Adrenal gland (tissue), 12 donors: ENCODE results near the gene NQO2. TPM values are rescaled to one million over a fixed set of nuclear protein-coding genes. Genes with fewer than 3 reads are reported as not detected.
"Not testable (repeated sequence)": the region's sequence is repeated elsewhere in the genome, so short reads cannot be mapped to it uniquely, and the experiment has no call there.

Source experiments
- DNase-seq, 7 donors: peaks; one replicate each; pipeline ENCODE4 v3.0.0-alpha.2; 2019 to 2020
- H3K27ac ChIP-seq, 5 donors: fragments of 200-600 bp; sonication (generic) in 4 of 5; 1 replicate in 3 of 5; 2 replicates in 2 of 5; pipeline versions ENCODE4 v1.5.1 to v1.8.0; 2016 to 2020; ENCODE audit warnings: mild to moderate bottlenecking in 1 of 5
- H3K27me3 ChIP-seq: fragments of 200-600 bp; 2 replicates; pipeline ENCODE4 v1.8.0; 2021
- H3K36me3 ChIP-seq, 2 donors: fragments of 200-600 bp; replicated peaks in 1 of 2; 1 replicate in 1 of 2; 2 replicates in 1 of 2; pipeline versions ENCODE4 v1.5.1 to v1.8.0; 2018 to 2022
- H3K4me1 ChIP-seq, 2 donors: fragments of 200-600 bp; replicated peaks in 1 of 2; 1 replicate in 1 of 2; 2 replicates in 1 of 2; pipeline versions ENCODE4 v1.5.1 to v1.8.0; 2018 to 2021
- H3K4me3 ChIP-seq, 4 donors: fragments of 200-600 bp; sonication (generic) in 3 of 4; one replicate each; pipeline ENCODE4 v1.5.1; 2016 to 2018
- H3K9me3 ChIP-seq, 3 donors: fragments of 200-600 bp; sonication (generic) in 1 of 3; replicated peaks in 1 of 3; 1 replicate in 2 of 3; 2 replicates in 1 of 3; pipeline versions ENCODE4 v1.5.1 to v1.8.0; 2016 to 2021
- CTCF ChIP-seq, 6 experiments: fragments of 450-650 bp in 4 of 6; fragments of 200-600 bp in 2 of 6; sonication (generic) in 1 of 6; IDR thresholded peaks; 1 replicate in 5 of 6; 2 replicates in 1 of 6; pipeline versions ENCODE4 v1.5.1 to v1.8.0; 2016 to 2021; ENCODE audit warnings: antibody characterized with exemption in 6 of 6, mild to moderate bottlenecking in 2 of 6, moderate library complexity in 1 of 6
- POLR2A ChIP-seq, 2 donors: fragments of 450-650 bp; IDR thresholded peaks; one replicate each; pipeline ENCODE4 v1.6.1; 2017; ENCODE audit warnings: antibody characterized with exemption in 2 of 2, mild to moderate bottlenecking in 2 of 2, moderate library complexity in 1 of 2
- WGBS, 4 donors: extraction: QIAGEN DNeasy Blood & Tissue Kit in 2 of 4; methylation state at CpG; one replicate each; pipeline versions ENCODE4 v1.1.5 to v1.1.7; 2013 to 2017; 5-methylcytosine and 5-hydroxymethylcytosine counted together
- intact Hi-C, 2 donors: fragments of 100-400 bp; cut with DNase I; formaldehyde crosslinking; loops; one replicate each; pipeline versions ENCODE4 v1.14.1 to v1.15.0; 2022 to 2023
- polyA plus RNA-seq, 3 donors: library from polyadenylated mRNA; stranded (reverse); fragments of 200-250 nt in 2 of 3; fragments of 350-450 nt in 1 of 3; fragmentation: Illumina TruSeq in 1 of 3; extraction: RNeasy Lipid Tissue Mini Kit (QIAGEN cat#74804) in 1 of 3; gene quantifications; one replicate each; pipeline ENCODE4 v1.2.3, GENCODE V29; 2013 to 2014
- total RNA-seq, 9 donors: library from RNA; depleted of rRNA in 4 of 9; stranded (reverse); fragments of >200 nt in 4 of 9; fragments of 120-200 nt in 1 of 9; fragmentation: NEBNext Ultra II Directional in 1 of 9; extraction: Animal tissue kit (Norgen Biotek cat#: 25700) in 1 of 9; gene quantifications; one replicate each; pipeline versions ENCODE4 v1.1.0 to v1.2.4, GENCODE V29; 2013 to 2023
- donor health status: healthy with polysubstance abuse.
- donor health status: Bipolar disorder and iron deficiency.
- donor health status: DM: yes; HTN: yes; CAD: no.
- donor health status: DM: no; HTN: no; CAD: no.
- donor health status: DM: no; HTN: no; CAD: no.
- donor health status: DM: yes; HTN: yes; CAD: no.

Gene NQO2
- total and polyA plus RNA-seq, 12 donors: 100 to 200 (median 157) TPM

GRCh38 chr6:2969549-2969948 is 30.1 kb upstream of the NQO2 start:
- no peak for TF ChIP-seq CTCF (IDR thresholded peaks at IDR 0.05)
- no peak for TF ChIP-seq POLR2A (IDR thresholded peaks at IDR 0.05)
- Histone ChIP-seq H3K36me3 (no peaks in the 10 kb centered on the region), H3K27ac (peak overlapping the region in 3 of 5 donors; percentile 96 to 99 (median 98)), H3K27me3 (no peaks in the 10 kb centered on the region), H3K4me3 (no peak overlapping the region), H3K4me1 (peaks cover 9 to 40% of the 10 kb centered on the region in 2 donors), H3K9me3 (no peaks in the 10 kb centered on the region)
- intact Hi-C loops: no loop called here
- peak in 2 of 7 donors; percentile 3 to 31 for DNase-seq
- WGBS, 4 donors: 71 to 97% (median 84%) methylated on average over 3 of the region's 3 CpGs

- H3K27ac ChIP-seq: peak overlapping the region; percentile 90 to 99 (median 96)
- DNase-seq: peak in 5 of 7 donors; percentile 25 to 62 (median 36)
- intact Hi-C loops: no loop called here
Observed at GRCh38 chr6:2970034-2970685, 29.5 kb upstream of the NQO2 start.

GRCh38 chr6:2970753-2971419 is 28.8 kb upstream of the NQO2 start:
- Histone ChIP-seq H3K9me3 (no peaks in the 10 kb centered on the region), H3K27me3 (no peaks in the 10 kb centered on the region), H3K36me3 (no peaks in the 10 kb centered on the region), H3K4me1 (peaks cover 9 to 40% of the 10 kb centered on the region in 2 donors), H3K27ac (peak overlapping the region; percentile 90 to 99 (median 96)), H3K4me3 (peak overlapping the region; percentile 38 to 84 (median 58))
- intact Hi-C loops: no loop called here
- 0 to 2% (median 0%) methylated on average over 6 to 80 of the region's 80 CpGs for WGBS, 4 donors
- DNase-seq: peak; percentile 76 to 87 (median 83)
- TF ChIP-seq POLR2A (IDR thresholded peaks at IDR 0.05) (peak; percentile 58 to 63), CTCF (IDR thresholded peaks at IDR 0.05) (peak in 1 of 6 experiments; percentile 8)

More at GRCh38 chr6:2970034-2970685, 29.5 kb upstream of the NQO2 start:
- no peaks in the 10 kb centered on the region for H3K36me3 ChIP-seq
- H3K9me3 ChIP-seq: no peaks in the 10 kb centered on the region
- H3K4me1 ChIP-seq: peaks cover 9 to 40% of the 10 kb centered on the region in 2 donors
- TF ChIP-seq POLR2A (IDR thresholded peaks at IDR 0.05): no peak
- TF ChIP-seq CTCF (IDR thresholded peaks at IDR 0.05): no peak
- H3K27me3 ChIP-seq: no peaks in the 10 kb centered on the region
- peak overlapping the region in 3 of 4 donors; percentile 10 to 84 (median 66) for H3K4me3 ChIP-seq
- 16 to 29% (median 18%) methylated on average over 10 of the region's 10 CpGs for WGBS, 4 donors

GRCh38 chr6:2971420-2972218 is 28.1 kb upstream of the NQO2 start, which contains the start of gene SERPINB6:
TSS of gene SERPINB6 (minus strand) at chr6:2971567. CDS start at chr6:2959332, 12,235 bp downstream.
- peaks cover 9 to 43% of the 10 kb centered on the region in 2 donors for H3K4me1 ChIP-seq

GRCh38 chr6:2972219-2972487 is 27.5 kb upstream of the NQO2 start:
- Histone ChIP-seq H3K27ac (peak overlapping the region; percentile 82 to 99 (median 96)), H3K4me1 (peaks cover 9 to 43% of the 10 kb centered on the region in 2 donors), H3K4me3 (peak overlapping the region in 2 of 4 donors; percentile 66 to 84)
- intact Hi-C loops, H3K36me3 ChIP-seq, H3K9me3 ChIP-seq, DNase-seq, H3K27me3 ChIP-seq: not testable (repeated sequence)
- WGBS, 4 donors: 39 to 83% (median 51%) methylated on average over 1 of the region's 1 CpG

More at GRCh38 chr6:2971420-2972218, 28.1 kb upstream of the NQO2 start, which contains the start of gene SERPINB6:
- Histone ChIP-seq H3K36me3 (no peaks in the 10 kb centered on the region), H3K27me3 (no peaks in the 10 kb centered on the region), H3K9me3 (no peaks in the 10 kb centered on the region), H3K27ac (peak within 1 kb of the TSS; percentile 90 to 99 (median 96)), H3K4me3 (peak within 1 kb of the TSS; percentile 38 to 84 (median 58))
- TF ChIP-seq POLR2A (IDR thresholded peaks at IDR 0.05): peak; percentile 27 to 66
- TF ChIP-seq CTCF (IDR thresholded peaks at IDR 0.05): peak in 2 of 6 experiments; percentile 10 to 20
- DNase-seq: peak; percentile 87 to 96 (median 90)
- WGBS, 4 donors: 1 to 9% (median 2%) methylated on average over 11 to 63 of the region's 63 CpGs
- intact Hi-C loops: no loop called here

GRCh38 chr6:2972685-2973084 is 27.0 kb upstream of the NQO2 start:
- H3K27me3 ChIP-seq, intact Hi-C loops, H3K36me3 ChIP-seq, H3K4me3 ChIP-seq, DNase-seq, H3K9me3 ChIP-seq, H3K27ac ChIP-seq: not testable (repeated sequence)
- peaks cover 9 to 43% of the 10 kb centered on the region in 2 donors for H3K4me1 ChIP-seq
- WGBS, 4 donors: 95 to 98% (median 97%) methylated on average over 5 of the region's 5 CpGs
